Measurements from ENCODE around the gene TMEM126A.

Gene TMEM126A

DNA sequence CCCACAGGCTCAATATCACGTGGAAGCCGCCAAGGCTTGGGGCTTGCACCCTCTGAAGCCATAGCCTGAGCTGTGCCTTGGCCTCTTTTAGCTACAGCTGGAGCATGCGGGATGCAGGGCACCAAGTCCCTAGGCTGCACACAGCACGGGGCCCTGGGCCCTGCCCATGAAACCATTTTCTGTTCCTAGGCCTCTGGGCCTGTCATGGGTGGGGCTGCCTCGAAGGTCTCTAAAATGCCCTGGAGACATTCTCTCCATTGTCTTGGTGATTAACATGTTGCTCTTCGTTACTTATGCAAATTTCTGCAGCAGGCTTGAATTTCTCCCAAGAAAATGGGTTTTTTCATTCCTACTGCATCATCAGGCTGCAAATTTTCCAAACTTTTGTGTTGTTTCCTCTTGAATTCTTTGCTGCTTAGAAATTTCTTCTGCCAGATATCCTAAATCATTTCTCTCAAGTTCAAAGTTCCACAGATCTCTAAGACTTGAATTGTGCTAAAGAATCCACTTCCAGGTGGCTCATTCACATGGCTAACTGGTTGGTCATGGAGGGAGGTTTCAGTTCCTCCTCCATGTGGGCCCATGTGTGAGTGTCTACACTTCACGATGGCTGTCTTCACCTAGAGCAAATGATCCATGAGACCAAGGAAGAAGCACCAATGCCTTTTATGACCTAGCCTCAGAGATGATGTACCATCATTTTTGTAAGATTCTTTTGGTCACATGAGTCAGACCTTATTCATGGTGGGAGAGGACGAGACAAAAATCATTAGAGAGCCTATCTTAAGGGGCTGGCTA lies 24.5 kb downstream of the TMEM126A start:
- Histone ChIP-seq H4K20me1 (no peaks in the 10 kb centered on the region), H3K36me3 (no peaks in the 10 kb centered on the region), H3K4me1 (no peaks in the 10 kb centered on the region), H3K27me3 (no peaks in the 10 kb centered on the region), H3K9me3 (peaks cover 16% of the 10 kb centered on the region), H3K27ac (no peak overlapping the region), H3K9ac (no peak overlapping the region), H3K4me3 (no peak overlapping the region), H3K4me2 (no peak overlapping the region)
- TF ChIP-seq Cebpa-rat (IDR thresholded peaks at IDR 0.05) = no peak

GRCh38 chr11:85673393-85673792 lies 25.6 kb downstream of the TMEM126A start:
- H3K27me3 ChIP-seq = no peaks in the 10 kb centered on the region
- H3K27ac ChIP-seq = no peak overlapping the region
- H3K4me1 ChIP-seq = no peaks in the 10 kb centered on the region
- peaks cover 16% of the 10 kb centered on the region for H3K9me3 ChIP-seq
- H3K36me3 ChIP-seq = no peaks in the 10 kb centered on the region
- no peak overlapping the region for H3K4me3 ChIP-seq
- TF ChIP-seq Cebpa-rat (IDR thresholded peaks at IDR 0.05) = no peak
- no peak overlapping the region for H3K9ac ChIP-seq
- no peak overlapping the region for H3K4me2 ChIP-seq
- no peaks in the 10 kb centered on the region for H4K20me1 ChIP-seq

DNA sequence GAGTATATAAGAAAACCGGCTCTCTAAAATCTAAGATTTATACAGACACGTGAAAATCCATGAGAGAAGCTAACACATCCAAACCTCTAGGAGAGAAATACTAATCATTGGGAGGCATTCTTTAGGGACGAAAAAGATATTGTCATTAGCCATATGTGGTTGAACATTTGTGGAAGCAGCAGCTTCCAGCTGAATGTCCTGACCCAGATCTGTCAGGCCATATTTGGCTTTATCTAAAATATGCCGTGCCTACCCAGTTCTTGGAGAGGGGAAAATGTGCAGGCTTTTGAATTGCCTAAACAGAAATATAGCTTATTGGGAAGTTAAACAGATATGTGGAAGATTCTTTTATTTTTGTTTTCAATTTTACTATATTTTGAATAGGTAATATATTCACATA lies 31.8 kb downstream of the TMEM126A start:
- Histone ChIP-seq H3K4me3 (no peak overlapping the region), H4K20me1 (no peaks in the 10 kb centered on the region), H3K36me3 (no peaks in the 10 kb centered on the region), H3K4me2 (no peak overlapping the region), H3K4me1 (no peaks in the 10 kb centered on the region), H3K9ac (no peak overlapping the region), H3K27me3 (peaks cover 19% of the 10 kb centered on the region), H3K9me3 (peaks cover 15% of the 10 kb centered on the region), H3K27ac (no peak overlapping the region)
- TF ChIP-seq Cebpa-rat (IDR thresholded peaks at IDR 0.05) = no peak

DNA sequence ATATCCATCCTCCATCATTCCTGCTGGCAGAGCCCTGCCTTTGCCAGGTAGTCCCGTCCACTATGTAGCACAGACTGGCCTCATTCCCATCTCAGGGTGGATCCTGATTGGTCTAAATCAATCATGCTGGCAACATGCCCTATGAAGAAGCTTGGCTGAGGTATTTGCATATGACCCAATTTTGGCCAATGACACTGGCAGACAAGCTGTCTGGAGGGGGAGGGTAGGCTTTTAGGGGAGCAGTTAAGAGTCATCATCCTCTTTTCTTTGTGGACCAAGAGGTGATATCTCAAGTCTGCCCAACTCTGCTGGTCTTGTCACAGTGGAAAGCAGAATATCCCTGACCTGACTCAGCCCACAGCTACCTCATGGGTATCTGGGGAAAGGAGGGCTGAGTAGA lies 33.1 kb downstream of the TMEM126A start:
- Histone ChIP-seq H4K20me1 (no peaks in the 10 kb centered on the region), H3K9me3 (peaks cover 11% of the 10 kb centered on the region), H3K4me3 (no peak overlapping the region), H3K27ac (no peak overlapping the region), H3K27me3 (peaks cover 19% of the 10 kb centered on the region), H3K4me2 (no peak overlapping the region), H3K4me1 (0 out of 2 replicates have a peak, but pooled peaks cover 4% of the 10 kb centered on the region), H3K36me3 (no peaks in the 10 kb centered on the region), H3K9ac (no peak overlapping the region)
- TF ChIP-seq Cebpa-rat (IDR thresholded peaks at IDR 0.05) = no peak

DNA sequence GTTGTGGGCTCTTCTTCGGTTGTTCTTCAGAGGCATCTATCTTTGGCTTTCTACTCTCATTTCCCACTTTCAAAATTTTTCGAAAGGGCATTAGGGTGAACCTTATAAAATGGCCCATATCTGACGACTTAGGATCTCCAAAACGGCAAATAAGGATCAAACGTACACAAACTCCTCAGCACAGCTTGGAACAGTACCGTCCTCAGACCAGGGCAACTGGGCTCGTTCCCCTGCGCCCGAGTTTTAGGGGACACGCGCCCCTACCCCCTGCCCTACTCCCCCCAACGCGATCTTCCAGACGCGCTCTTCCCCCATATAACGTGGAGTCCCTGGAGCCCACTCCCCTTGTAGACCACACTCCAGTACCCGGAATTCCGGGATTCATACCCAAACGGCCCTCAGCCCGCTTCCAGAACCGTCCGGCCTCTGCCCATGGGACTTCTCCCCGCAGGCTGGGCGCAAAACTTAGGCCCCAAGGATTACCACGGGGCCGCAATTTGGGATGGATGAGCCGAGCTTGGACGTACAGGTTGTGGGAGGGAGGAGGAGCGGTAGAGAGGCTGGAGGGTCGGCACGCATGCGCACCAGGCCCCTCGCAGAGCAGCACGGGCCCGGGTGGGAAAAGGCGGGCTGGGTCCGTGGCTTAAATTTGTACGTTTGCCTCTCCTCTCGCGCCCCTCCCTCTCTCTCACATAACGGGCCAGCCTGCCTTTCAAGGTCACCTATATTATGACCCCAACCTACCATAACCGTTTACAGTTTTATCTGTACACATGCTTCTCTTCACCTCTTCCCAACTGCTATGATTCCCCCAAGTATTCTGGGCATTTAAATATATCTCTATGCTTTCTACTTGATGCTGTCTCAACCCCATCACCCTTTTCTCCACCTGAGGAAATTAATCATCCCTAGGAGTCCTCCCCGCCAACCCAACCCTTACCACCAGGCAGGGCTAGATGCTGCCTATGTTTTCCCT lies 34.9 kb downstream of the TMEM126A start:
- Histone ChIP-seq H3K9ac (no peak overlapping the region), H3K27ac (no peak overlapping the region), H3K36me3 (no peaks in the 10 kb centered on the region), H3K9me3 (peaks cover 11% of the 10 kb centered on the region), H3K4me1 (0 out of 2 replicates have a peak, but pooled peaks cover 5% of the 10 kb centered on the region), H3K4me3 (no peak overlapping the region), H4K20me1 (no peaks in the 10 kb centered on the region), H3K4me2 (no peak overlapping the region), H3K27me3 (peaks cover 19% of the 10 kb centered on the region)
- TF ChIP-seq Cebpa-rat (IDR thresholded peaks at IDR 0.05) = no peak

DNA sequence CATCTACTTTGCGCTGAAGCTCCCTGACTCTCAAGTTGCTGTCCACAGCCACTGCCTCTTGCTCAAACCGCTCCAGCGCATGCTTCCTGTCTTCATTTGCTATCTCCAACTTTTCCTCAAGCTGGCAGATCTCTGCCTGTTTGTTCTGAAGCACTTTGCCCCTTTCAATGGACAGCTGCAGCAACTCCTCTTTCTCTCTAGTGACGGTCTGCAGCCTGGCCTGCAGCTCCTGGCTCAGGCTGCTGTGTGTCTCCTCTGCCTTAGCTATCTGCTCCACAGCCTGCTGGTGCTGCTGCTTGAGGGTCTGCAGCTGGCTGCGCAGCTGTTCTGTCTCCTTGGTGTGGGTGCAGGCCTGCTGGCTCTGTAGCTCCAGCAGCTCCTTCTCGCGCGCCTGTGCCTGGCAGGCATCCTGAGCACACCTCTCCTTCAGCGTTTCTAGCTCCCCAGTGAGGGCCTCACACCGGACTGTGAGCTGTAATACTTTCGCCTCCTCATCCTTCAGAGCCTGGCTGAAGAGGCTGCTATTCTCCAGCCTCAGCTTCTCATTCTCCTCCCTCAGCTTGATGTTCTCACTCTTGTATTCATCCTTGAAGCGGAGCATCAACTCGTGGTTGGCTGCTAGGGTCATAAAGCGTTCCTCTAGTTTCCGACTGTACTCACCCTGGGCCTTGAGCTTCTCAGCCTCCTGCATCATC lies 37.5 kb downstream of the TMEM126A start:
- Histone ChIP-seq H3K27ac (no peak overlapping the region), H3K4me3 (no peak overlapping the region), H3K9ac (no peak overlapping the region), H3K4me2 (no peak overlapping the region), H3K36me3 (no peaks in the 10 kb centered on the region), H4K20me1 (no peaks in the 10 kb centered on the region), H3K4me1 (0 out of 2 replicates have a peak, but pooled peaks cover 5% of the 10 kb centered on the region), H3K27me3 (peaks cover 19% of the 10 kb centered on the region), H3K9me3 (peaks cover 11% of the 10 kb centered on the region)
- TF ChIP-seq Cebpa-rat (IDR thresholded peaks at IDR 0.05) = no peak

DNA sequence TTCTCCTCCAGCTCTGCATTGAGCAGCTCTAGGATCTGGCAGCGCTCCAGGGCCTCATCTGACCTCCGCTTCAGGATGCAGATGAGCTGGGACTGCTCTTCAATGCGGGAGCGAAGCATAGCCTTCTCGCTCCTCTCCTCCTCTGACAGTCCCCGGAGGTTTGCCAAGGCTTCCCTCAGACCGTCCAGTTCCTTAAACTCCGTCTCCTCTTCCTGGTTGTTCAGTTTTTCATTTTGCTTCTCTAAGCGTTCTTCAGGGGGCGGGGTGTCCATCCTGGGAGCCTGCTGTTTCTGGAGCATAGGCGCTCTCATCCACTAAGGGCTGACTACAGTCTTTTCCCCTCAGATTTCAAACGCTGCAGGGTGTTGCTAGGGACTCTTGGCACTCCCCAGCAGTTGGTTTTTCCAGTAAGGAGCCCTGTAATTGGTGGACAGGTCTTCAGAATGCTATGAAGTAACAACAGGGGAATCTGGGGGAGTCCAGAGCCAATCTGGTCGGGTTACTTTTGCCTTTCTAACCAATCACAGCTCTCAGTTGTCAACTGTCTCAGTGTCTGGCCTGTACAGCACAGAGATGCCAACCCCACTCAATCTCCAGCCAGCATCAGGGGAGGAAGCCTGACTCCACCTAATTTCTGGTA lies 38.2 kb downstream of the TMEM126A start, which contains the start of gene CCDC89:
Gene CCDC89 (minus strand): TSS at position 376 of the 640 bp plus-strand sequence. CDS start 65 bp downstream, at position 311.
- 0 out of 2 replicates have a peak, but pooled peaks cover 5% of the 10 kb centered on the region for H3K4me1 ChIP-seq
- no peak within 1 kb of the TSS for H3K9ac ChIP-seq
- TF ChIP-seq Cebpa-rat (IDR thresholded peaks at IDR 0.05) = no peak
- H3K9me3 ChIP-seq = peaks cover 11% of the 10 kb centered on the region
- H3K27me3 ChIP-seq = peaks cover 19% of the 10 kb centered on the region
- no peak within 1 kb of the TSS for H3K4me2 ChIP-seq
- no peaks in the 10 kb centered on the region for H3K36me3 ChIP-seq
- H3K27ac ChIP-seq = no peak within 1 kb of the TSS
- no peaks in the 10 kb centered on the region for H4K20me1 ChIP-seq
- H3K4me3 ChIP-seq = no peak within 1 kb of the TSS

DNA sequence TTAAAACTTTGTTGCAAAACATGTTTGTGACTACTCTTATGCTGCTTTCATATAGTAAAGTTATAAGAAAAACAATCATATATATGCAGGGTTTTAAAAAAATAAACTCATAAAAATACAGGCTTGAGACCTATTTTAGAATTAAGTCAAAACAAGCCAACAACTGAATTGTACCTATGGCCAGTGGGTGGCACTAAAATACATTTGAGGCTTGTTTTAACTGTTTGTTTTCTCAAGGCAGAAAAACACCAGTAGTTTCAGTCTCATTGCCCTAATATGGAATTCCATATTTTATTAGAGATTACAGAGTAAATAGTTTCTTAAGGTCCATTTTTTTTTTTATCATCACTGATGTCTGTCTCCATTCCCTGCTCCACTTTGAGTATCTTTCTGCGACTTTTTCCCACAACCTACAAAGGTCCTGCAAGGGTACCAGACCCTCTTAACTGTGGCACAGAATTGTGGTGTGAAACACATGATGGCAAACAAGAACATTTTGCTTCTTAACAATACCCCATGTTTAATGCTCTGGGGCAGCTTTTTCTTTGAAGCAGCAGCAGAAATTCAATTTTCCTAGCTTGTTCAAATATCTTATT lies 46.7 kb downstream of the TMEM126A start:
- Histone ChIP-seq H4K20me1 (no peaks in the 10 kb centered on the region), H3K27me3 (no peaks in the 10 kb centered on the region), H3K4me3 (no peak overlapping the region), H3K9ac (no peak overlapping the region), H3K27ac (no peak overlapping the region), H3K4me2 (no peak overlapping the region), H3K9me3 (no peaks in the 10 kb centered on the region), H3K36me3 (no peaks in the 10 kb centered on the region), H3K4me1 (no peaks in the 10 kb centered on the region)
- TF ChIP-seq Cebpa-rat (IDR thresholded peaks at IDR 0.05) = no peak

DNA sequence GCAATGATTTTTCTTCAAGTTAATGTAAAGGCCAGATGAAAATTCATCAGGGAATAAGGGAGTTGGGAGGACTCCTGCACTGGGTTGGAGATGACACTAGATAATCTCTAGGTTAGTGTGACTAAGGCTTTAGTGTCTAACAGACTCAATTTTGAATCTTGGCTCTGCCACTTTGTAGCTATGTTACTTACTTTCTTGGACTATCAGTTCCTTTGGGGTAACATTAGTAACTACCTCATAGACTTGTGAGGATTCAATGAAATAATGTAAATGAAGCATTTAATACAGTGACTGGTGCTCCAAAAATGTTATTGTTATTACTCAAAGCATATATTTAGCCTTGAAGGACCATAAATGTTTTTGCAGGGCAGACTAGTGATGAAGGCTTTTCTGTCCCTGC lies 47.8 kb downstream of the TMEM126A start:
- H3K4me3 ChIP-seq = no peak overlapping the region
- H3K9me3 ChIP-seq = no peaks in the 10 kb centered on the region
- H3K4me2 ChIP-seq = no peak overlapping the region
- no peaks in the 10 kb centered on the region for H3K27me3 ChIP-seq
- no peaks in the 10 kb centered on the region for H3K36me3 ChIP-seq
- no peaks in the 10 kb centered on the region for H4K20me1 ChIP-seq
- no peak for TF ChIP-seq Cebpa-rat (IDR thresholded peaks at IDR 0.05)
- H3K27ac ChIP-seq = no peak overlapping the region
- no peak overlapping the region for H3K9ac ChIP-seq
- no peaks in the 10 kb centered on the region for H3K4me1 ChIP-seq
